AG10803 (cell line): Measurements from ENCODE around the gene INF2.
A peak's percentile ranks its signal among the peaks of the same experiment; 100 is the strongest.

Source experiments
- DNase-seq: peaks from one replicate; pipeline ENCODE4 v3.0.0; 2010; ENCODE audit warnings: low read depth
- H3K4me3 ChIP-seq: 2 replicates; pipeline ENCODE4 v1.5.1; 2011; ENCODE audit warnings: mild to moderate bottlenecking, low read length, control low read depth
- TF ChIP-seq, protein P1 (sequence below): conservative IDR thresholded peaks from 2 replicates; pipeline ENCODE4 v1.5.1; 2011; ENCODE audit warnings: mild to moderate bottlenecking, low read length, control low read depth, inconsistent platforms

Gene INF2

DNA sequence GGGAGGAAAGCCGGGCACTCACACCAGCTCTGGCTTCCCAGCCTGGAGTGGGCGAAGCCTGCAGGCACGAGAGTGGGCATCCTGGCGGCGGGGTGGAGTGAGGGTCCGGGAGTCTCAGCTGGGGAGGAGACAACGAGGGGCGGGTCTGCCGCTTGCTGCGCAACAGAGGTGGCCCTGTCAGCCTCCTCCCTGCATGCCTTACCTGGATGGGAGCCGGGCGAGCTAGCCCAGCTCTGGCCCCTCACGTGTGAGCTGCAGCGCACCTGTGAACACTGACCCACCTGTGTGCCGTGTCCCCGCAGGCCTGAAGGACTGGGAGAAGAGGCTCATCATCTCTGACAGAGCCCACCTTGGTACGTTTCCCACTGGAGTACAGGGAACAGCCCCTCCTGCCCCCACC is 49.6 kb downstream of the INF2 start:
- no peak for DNase-seq
- H3K4me3 ChIP-seq: no peak overlapping the region
- TF ChIP-seq, protein P1, sequence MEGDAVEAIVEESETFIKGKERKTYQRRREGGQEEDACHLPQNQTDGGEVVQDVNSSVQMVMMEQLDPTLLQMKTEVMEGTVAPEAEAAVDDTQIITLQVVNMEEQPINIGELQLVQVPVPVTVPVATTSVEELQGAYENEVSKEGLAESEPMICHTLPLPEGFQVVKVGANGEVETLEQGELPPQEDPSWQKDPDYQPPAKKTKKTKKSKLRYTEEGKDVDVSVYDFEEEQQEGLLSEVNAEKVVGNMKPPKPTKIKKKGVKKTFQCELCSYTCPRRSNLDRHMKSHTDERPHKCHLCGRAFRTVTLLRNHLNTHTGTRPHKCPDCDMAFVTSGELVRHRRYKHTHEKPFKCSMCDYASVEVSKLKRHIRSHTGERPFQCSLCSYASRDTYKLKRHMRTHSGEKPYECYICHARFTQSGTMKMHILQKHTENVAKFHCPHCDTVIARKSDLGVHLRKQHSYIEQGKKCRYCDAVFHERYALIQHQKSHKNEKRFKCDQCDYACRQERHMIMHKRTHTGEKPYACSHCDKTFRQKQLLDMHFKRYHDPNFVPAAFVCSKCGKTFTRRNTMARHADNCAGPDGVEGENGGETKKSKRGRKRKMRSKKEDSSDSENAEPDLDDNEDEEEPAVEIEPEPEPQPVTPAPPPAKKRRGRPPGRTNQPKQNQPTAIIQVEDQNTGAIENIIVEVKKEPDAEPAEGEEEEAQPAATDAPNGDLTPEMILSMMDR: no peak

DNA sequence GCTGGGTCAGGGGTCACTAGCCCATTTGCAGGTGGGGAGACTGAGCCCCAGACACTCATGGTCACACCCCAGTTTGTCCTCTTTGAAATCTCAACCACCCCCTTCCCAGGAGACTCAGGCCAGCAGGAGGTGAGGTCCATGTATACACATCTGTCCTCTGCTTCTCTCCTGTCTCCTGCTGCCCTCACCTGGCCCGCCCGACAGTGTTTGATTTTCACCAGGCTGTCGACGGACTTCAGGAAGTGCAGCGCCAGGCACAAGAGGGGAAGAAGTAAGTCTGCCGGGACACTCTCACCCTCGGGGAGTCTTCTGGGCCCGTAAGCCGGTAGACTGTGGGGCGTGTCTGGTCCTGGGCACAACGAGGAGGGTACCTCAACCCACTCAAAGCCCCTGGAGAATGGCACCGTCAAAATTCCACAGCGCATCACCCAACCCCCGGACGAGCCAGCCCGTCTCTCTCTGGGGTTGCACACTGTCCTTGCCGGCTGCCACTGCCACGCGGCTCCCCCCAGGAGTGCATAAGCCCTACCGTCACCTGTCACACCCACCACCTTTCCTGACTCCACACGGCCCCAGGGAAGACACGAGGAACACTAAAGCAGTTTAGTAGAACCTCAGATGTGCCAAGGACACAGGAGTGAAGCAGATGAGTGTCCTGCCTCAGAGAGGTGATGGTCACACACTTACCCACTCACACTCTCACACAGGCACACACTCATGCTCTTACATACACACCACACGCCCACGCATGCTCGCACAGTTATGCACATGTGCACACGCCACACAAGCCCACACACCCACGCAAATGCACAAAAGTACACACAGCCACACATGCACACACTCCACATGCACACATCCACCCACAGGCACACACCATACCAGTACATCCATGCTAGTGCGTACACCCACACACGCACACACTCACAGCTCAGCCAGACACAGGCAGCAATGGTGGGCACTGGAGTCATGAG is 50.4 kb downstream of the INF2 start:
- TF ChIP-seq, protein P1: no peak
- no peak for DNase-seq
- H3K4me3 ChIP-seq: no peak overlapping the region

DNA sequence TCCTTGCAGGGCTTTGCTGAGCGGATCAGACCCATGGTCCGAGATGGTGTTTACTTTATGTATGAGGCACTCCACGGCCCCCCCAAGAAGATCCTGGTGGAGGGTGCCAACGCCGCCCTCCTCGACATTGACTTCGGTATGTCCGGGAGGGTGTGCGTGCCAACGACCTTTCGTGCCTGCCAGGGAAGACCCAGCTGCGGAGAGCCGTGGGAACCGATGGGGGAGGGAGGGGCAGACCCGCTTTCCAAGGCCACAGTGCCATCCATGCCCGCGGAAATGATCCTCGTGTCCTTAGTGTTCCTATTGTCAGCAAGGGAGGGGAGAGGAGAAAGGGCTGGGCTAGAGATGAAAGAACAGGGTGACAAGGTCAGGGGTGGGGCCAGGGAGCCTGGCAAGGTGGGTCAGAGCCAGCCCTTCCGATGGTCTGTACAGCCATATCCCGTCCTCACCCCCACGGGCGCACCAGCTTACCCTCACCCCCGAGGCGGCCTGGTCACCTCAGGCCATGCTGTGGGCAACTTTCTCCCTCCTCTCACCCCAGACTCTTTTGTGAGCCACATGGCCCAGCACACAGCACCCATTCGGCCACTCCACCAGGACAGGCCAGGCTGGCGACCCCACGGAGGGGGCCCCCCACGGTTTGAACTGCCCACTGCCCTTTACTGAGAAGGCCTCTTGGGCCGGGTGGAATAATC is 51.8 kb downstream of the INF2 start:
- DNase-seq: no peak
- no peak overlapping the region for H3K4me3 ChIP-seq
- TF ChIP-seq, protein P1: no peak

DNA sequence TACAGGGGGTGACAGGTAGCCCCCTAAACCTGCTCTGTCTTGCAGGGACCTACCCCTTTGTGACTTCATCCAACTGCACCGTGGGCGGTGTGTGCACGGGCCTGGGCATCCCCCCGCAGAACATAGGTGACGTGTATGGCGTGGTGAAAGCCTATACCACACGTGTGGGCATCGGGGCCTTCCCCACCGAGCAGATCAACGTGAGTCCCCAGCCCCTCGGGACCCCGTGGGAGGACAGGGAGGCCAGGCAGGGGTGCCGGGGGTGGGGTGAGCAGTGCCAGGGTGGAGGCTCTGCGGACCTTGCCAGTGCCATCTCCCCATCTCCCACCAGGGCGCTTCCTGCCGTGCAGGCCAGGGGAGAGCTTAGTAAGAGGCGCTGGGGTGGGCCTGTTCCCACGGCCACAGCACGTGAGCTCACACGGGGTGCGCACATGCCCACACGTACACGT is 52.4 kb downstream of the INF2 start:
- TF ChIP-seq, protein P1: no peak
- DNase-seq: no peak
- H3K4me3 ChIP-seq: no peak overlapping the region

DNA sequence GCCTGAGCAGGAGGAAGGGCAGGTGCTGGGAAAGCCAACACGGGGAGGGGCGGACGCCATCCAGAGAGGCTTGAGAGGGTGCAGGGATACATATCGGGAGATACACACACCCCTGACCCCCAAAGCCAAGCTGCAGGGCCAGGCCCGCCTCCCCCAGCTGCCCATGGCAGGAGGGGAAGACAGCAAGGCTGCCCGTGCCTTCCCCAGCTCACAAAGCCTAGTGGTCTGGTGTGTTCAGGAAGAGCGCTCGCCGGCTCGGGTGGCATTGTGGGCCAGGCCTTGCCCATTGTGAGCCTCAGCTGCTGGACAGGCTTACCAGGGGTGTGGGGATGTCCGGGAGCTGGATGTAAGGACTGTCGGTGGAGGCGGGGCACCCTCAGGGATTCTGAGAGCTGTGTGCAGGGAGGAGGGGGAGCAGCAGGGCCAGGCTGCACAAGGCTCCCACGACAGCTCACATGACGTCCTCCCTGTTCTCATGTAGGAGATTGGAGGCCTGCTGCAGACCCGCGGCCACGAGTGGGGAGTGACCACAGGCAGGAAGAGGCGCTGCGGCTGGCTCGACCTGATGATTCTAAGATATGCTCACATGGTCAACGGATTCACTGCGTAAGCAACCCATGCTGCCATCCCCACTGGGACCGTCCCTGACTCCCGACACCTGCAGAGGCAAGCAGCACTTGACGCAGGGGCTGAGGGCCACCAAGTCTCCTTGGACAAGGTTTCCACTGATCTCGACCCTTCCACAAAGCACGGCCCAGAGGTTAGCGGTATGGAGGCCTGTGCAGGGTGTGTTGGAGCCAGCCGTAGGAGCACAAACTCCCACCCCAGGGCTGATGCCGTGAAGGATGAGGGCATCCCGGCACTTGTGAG is 53.4 kb downstream of the INF2 start:
- DNase-seq: no peak
- TF ChIP-seq, protein P1: no peak
- no peak overlapping the region for H3K4me3 ChIP-seq

DNA sequence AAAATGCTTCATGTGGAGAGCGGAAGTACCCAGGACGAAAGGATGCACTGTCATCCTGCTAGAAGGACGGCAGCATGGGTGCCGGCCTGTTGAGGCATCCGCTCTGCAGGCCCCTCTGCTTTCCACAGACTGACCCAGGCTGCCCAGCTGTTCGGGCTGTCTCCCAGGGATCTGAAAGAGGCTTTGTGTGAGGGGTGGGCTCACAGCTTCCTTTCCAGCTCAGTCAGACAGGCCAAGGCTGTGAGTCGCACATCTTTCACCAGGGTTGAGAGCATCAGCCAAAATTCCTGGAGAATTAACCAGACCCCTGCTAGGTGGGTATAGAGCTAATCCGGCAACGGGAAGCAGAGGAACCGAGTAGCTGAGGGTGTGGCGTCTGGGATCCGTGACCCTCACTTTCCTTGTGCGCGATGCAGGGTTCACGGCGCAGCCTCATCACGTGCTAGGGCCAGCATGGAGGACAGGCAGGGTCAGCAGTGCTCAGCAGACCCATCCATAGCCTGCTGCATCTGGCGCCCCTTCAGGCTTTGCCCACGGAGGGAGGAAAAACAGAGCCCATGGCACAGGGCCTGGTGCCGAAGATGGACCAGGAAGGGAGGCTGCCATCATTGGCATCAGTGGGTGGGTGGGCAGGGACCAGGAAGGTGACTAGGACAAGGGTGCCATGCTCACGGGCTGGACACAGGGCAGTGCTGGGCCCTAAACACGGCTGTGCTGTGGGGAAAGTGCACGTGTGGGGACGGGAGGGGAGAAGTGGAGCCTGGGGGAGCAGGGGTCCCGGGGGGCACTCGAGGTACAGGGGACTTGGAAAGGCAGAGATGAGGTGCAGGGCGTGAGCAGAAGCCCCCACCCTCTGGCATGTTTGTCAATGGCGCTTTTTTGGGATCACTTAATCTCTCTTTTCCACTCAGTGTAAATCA is 54.3 kb downstream of the INF2 start:
- TF ChIP-seq, protein P1: no peak
- peak; percentile 46 for DNase-seq
- no peak overlapping the region for H3K4me3 ChIP-seq
